Measurements from ENCODE around the gene USP49. TPM values are rescaled to one million over a fixed set of nuclear protein-coding genes. Genes with fewer than 3 reads are reported as not detected.
"Not testable (repeated sequence)": the region's sequence is repeated elsewhere in the genome, so short reads cannot be mapped to it uniquely, and the experiment has no call there.

The USP49 gene
- total RNA-seq, 6 experiments from 2014 or later, result 1.7 to 2.3 (median 2.0) TPM

- Mint-ChIP-seq H3K4me3 (no peak overlapping the region), H3K9me3 (no peaks in the 10 kb centered on the region), H3K27me3 (ENCODE audit: insufficient read depth) (no peaks in the 10 kb centered on the region), H3K36me3 (ENCODE audit: low read depth) (no peaks in the 10 kb centered on the region), H3K27ac (no peak overlapping the region), H3K4me1 (ENCODE audit: low read depth) (peaks cover 5% of the 10 kb centered on the region; the same call in 1 of the 2 replicates)
- no peak for DNase-seq
- no peak for TF ChIP-seq CTCF (IDR thresholded peaks at IDR 0.05)
Observed at GRCh38 chr6:41814629-41815028, 80.5 kb downstream of the USP49 start.

GRCh38 chr6:41813956-41814355, 81.2 kb downstream of the USP49 start:
- TF ChIP-seq CTCF (IDR thresholded peaks at IDR 0.05), result no peak
- DNase-seq, result no peak
- peaks cover 5% of the 10 kb centered on the region; the same call in 1 of the 2 replicates for H3K4me1 Mint-ChIP-seq (ENCODE audit: low read depth)
- H3K27me3 Mint-ChIP-seq (ENCODE audit: insufficient read depth), result no peaks in the 10 kb centered on the region
- H3K36me3 Mint-ChIP-seq (ENCODE audit: low read depth), result no peaks in the 10 kb centered on the region
- H3K4me3 Mint-ChIP-seq, result no peak overlapping the region
- no peaks in the 10 kb centered on the region for H3K9me3 Mint-ChIP-seq
- H3K27ac Mint-ChIP-seq, result no peak overlapping the region

- Mint-ChIP-seq H3K27ac (no peak overlapping the region), H3K4me1 (ENCODE audit: low read depth) (peaks cover 5% of the 10 kb centered on the region; the same call in 1 of the 2 replicates)
- DNase-seq, result no peak
Observed at GRCh38 chr6:41813469-41813868, 81.7 kb downstream of the USP49 start.

GRCh38 chr6:41811946-41812345, 83.2 kb downstream of the USP49 start:
- not testable (repeated sequence) for H3K4me1 Mint-ChIP-seq (ENCODE audit: low read depth); H3K4me3 Mint-ChIP-seq; H3K36me3 Mint-ChIP-seq (ENCODE audit: low read depth); H3K27ac Mint-ChIP-seq; DNase-seq; H3K9me3 Mint-ChIP-seq; H3K27me3 Mint-ChIP-seq (ENCODE audit: insufficient read depth)

More at GRCh38 chr6:41813469-41813868, 81.7 kb downstream of the USP49 start:
- Mint-ChIP-seq H3K27me3 (ENCODE audit: insufficient read depth) (no peaks in the 10 kb centered on the region), H3K36me3 (ENCODE audit: low read depth) (no peaks in the 10 kb centered on the region), H3K4me3 (no peak overlapping the region), H3K9me3 (no peaks in the 10 kb centered on the region)
- TF ChIP-seq CTCF (IDR thresholded peaks at IDR 0.05), result no peak

- H3K9me3 Mint-ChIP-seq, result no peaks in the 10 kb centered on the region
- no peaks in the 10 kb centered on the region for H3K27me3 Mint-ChIP-seq (ENCODE audit: insufficient read depth)
- H3K4me1 Mint-ChIP-seq (ENCODE audit: low read depth), result peaks cover 5% of the 10 kb centered on the region; the same call in 1 of the 2 replicates
- no peak for DNase-seq
- no peak overlapping the region for H3K4me3 Mint-ChIP-seq
- H3K27ac Mint-ChIP-seq, result no peak overlapping the region
- H3K36me3 Mint-ChIP-seq (ENCODE audit: low read depth), result no peaks in the 10 kb centered on the region
- no peak for TF ChIP-seq CTCF (IDR thresholded peaks at IDR 0.05)
Observed at GRCh38 chr6:41811095-41811494, 84.1 kb downstream of the USP49 start.

- H3K4me1 Mint-ChIP-seq (ENCODE audit: low read depth), result peaks cover 6% of the 10 kb centered on the region
- H3K9me3 Mint-ChIP-seq, result no peaks in the 10 kb centered on the region
- no peak for DNase-seq
- H3K4me3 Mint-ChIP-seq, result no peak overlapping the region
- TF ChIP-seq CTCF (IDR thresholded peaks at IDR 0.05), result no peak
- H3K27ac Mint-ChIP-seq, result no peak overlapping the region
- no peaks in the 10 kb centered on the region for H3K36me3 Mint-ChIP-seq (ENCODE audit: low read depth)
- peaks cover 2% of the 10 kb centered on the region; the same call in 1 of the 2 replicates for H3K27me3 Mint-ChIP-seq (ENCODE audit: insufficient read depth)
Observed at GRCh38 chr6:41805830-41806774, 89.1 kb downstream of the USP49 start.

All from HFFc6 (cell line).